Astrocyte (in vitro differentiated cells and primary cell): ENCODE measurements around the gene AVL9. TPM values are rescaled to one million over a fixed set of nuclear protein-coding genes. Genes with fewer than 3 reads are reported as not detected.
"Not testable (repeated sequence)": the region's sequence is repeated elsewhere in the genome, so short reads cannot be mapped to it uniquely, and the experiment has no call there.

Experiments
- DNase-seq: peaks from one replicate; pipeline ENCODE4 v3.0.0-alpha.2; 2010; ENCODE audit warnings: low read depth
- FAIRE-seq: peaks from 2 replicates; lab custom pipeline; 2011; peaks lifted over from hg19 to GRCh38; lab: Jason Lieb, UNC
- H2AFZ ChIP-seq: 2 replicates; pipeline ENCODE4 v1.6.0; 2012; ENCODE audit warnings: low read depth, low read length, inconsistent platforms
- H3K27ac ChIP-seq: 2 replicates; pipeline ENCODE4 v1.5.1; 2011; ENCODE audit warnings: low read depth, low read length, inconsistent platforms
- H3K27me3 ChIP-seq: 2 replicates; pipeline ENCODE4 v1.6.0; 2011; ENCODE audit warnings: low read length, inconsistent platforms; ENCODE audit not compliant: insufficient read depth
- H3K36me3 ChIP-seq: 2 replicates; pipeline ENCODE4 v1.5.1; 2011; ENCODE audit warnings: low read length, inconsistent platforms; ENCODE audit not compliant: insufficient read depth
- H3K4me1 ChIP-seq: 2 replicates; pipeline ENCODE4 v1.5.1; 2011; ENCODE audit warnings: low read length, inconsistent platforms; ENCODE audit not compliant: insufficient read depth
- H3K4me2 ChIP-seq: 2 replicates; pipeline ENCODE4 v1.6.0; 2012; ENCODE audit warnings: low read length, inconsistent platforms
- H3K4me3 ChIP-seq: 2 replicates; pipeline ENCODE4 v1.5.1; 2011; ENCODE audit warnings: low read depth, mild to moderate bottlenecking, low read length, inconsistent platforms; ENCODE audit not compliant: insufficient read depth
- H3K79me2 ChIP-seq: 2 replicates; pipeline ENCODE4 v1.6.0; 2012; ENCODE audit warnings: mild to moderate bottlenecking, low read length, inconsistent platforms; ENCODE audit not compliant: insufficient read depth
- H3K9ac ChIP-seq: 2 replicates; pipeline ENCODE4 v1.6.0; 2012; ENCODE audit warnings: mild to moderate bottlenecking, low read length, inconsistent platforms
- H3K9me3 ChIP-seq: 2 replicates; pipeline ENCODE4 v1.5.1; 2012; ENCODE audit warnings: low read depth, mild to moderate bottlenecking, low read length, inconsistent platforms; ENCODE audit not compliant: insufficient read depth
- H4K20me1 ChIP-seq: 2 replicates; pipeline ENCODE4 v1.6.0; 2012; ENCODE audit warnings: low read length, inconsistent platforms; ENCODE audit not compliant: insufficient read depth
- H3K27ac Mint-ChIP-seq: one replicate; pipeline ENCODE4 v1.8.0; 2021; ENCODE audit warnings: mild to moderate bottlenecking, mixed read lengths; ENCODE audit not compliant: unreplicated experiment
- H3K27me3 Mint-ChIP-seq: one replicate; pipeline ENCODE4 v1.8.0; 2021; ENCODE audit warnings: low read depth, mixed read lengths; ENCODE audit not compliant: unreplicated experiment
- H3K36me3 Mint-ChIP-seq: one replicate; pipeline ENCODE4 v1.8.0; 2021; ENCODE audit warnings: low read depth, mixed read lengths; ENCODE audit not compliant: unreplicated experiment
- H3K4me1 Mint-ChIP-seq: one replicate; pipeline ENCODE4 v1.8.0; 2021; ENCODE audit warnings: low read depth, mixed read lengths; ENCODE audit not compliant: unreplicated experiment
- H3K4me3 Mint-ChIP-seq: one replicate; pipeline ENCODE4 v1.8.0; 2021; ENCODE audit warnings: mild to moderate bottlenecking, moderate library complexity, mixed read lengths; ENCODE audit not compliant: unreplicated experiment
- H3K9me3 Mint-ChIP-seq: one replicate; pipeline ENCODE4 v1.8.0; 2021; ENCODE audit warnings: mild to moderate bottlenecking, mixed read lengths; ENCODE audit not compliant: unreplicated experiment
- EZH2 ChIP-seq: IDR thresholded peaks from 2 replicates; pipeline ENCODE4 v1.6.1; 2012; ENCODE audit warnings: mild to moderate bottlenecking, low read length, inconsistent platforms; ENCODE audit not compliant: insufficient read depth
- total RNA-seq: library from RNA; stranded (reverse); gene quantifications from 2 replicates; pipeline ENCODE4 v1.2.1, GENCODE V29; 2021
- TF ChIP-seq, protein P1 (sequence below): IDR thresholded peaks from 2 replicates; pipeline ENCODE4 v1.5.1; 2011; ENCODE audit warnings: low read depth, mild to moderate bottlenecking, inconsistent platforms, low read length, moderate library complexity; ENCODE audit not compliant: insufficient read depth

Gene AVL9
- total RNA-seq, 1 donor from 2014 or later: 28.2 TPM

DNA sequence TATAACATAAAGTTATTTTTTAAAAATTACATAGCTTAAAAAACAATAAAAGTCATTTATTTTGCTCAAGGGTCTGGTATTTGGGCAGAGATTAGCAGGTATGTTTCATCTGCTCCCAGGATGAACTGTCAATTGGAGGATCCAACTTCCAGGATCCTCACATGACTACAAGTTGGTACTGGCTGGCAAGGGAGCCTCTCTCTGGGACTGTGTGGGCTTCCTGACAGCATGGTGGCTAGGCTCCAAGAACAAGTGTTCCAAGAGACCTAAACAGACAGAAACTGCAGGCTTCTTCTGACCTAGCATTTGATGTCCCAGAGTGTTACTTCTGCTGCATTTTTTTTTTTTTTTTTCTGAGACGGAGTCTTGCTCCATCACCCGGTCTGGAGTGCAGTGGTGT lies 107.2 kb downstream of the AVL9 start:
- Histone ChIP-seq H4K20me1 (no peaks in the 10 kb centered on the region), H3K36me3 (no peaks in the 10 kb centered on the region), H3K4me3 (no peak overlapping the region), H3K27ac (no peak overlapping the region), H3K79me2 (no peaks in the 10 kb centered on the region), H2AFZ (no peak overlapping the region), H3K27me3 (no peaks in the 10 kb centered on the region), H3K9me3 (no peaks in the 10 kb centered on the region), H3K4me1 (no peaks in the 10 kb centered on the region), H3K9ac (no peak overlapping the region), H3K4me2 (no peak overlapping the region)
- DNase-seq (no peak), FAIRE-seq (no peak)
- Mint-ChIP-seq H3K4me1 (no peaks in the 10 kb centered on the region), H3K36me3 (peaks cover 5% of the 10 kb centered on the region), H3K27ac (no peak overlapping the region), H3K4me3 (no peak overlapping the region), H3K27me3 (no peaks in the 10 kb centered on the region), H3K9me3 (peaks cover 18% of the 10 kb centered on the region)
- TF ChIP-seq, protein P1, sequence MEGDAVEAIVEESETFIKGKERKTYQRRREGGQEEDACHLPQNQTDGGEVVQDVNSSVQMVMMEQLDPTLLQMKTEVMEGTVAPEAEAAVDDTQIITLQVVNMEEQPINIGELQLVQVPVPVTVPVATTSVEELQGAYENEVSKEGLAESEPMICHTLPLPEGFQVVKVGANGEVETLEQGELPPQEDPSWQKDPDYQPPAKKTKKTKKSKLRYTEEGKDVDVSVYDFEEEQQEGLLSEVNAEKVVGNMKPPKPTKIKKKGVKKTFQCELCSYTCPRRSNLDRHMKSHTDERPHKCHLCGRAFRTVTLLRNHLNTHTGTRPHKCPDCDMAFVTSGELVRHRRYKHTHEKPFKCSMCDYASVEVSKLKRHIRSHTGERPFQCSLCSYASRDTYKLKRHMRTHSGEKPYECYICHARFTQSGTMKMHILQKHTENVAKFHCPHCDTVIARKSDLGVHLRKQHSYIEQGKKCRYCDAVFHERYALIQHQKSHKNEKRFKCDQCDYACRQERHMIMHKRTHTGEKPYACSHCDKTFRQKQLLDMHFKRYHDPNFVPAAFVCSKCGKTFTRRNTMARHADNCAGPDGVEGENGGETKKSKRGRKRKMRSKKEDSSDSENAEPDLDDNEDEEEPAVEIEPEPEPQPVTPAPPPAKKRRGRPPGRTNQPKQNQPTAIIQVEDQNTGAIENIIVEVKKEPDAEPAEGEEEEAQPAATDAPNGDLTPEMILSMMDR: no peak
- TF ChIP-seq EZH2: no peak

- not testable (repeated sequence) for DNase-seq, H3K36me3 Mint-ChIP-seq, H3K27me3 Mint-ChIP-seq, H3K27ac ChIP-seq, H3K36me3 ChIP-seq, H3K4me3 Mint-ChIP-seq, H2AFZ ChIP-seq, H3K9ac ChIP-seq, H3K4me3 ChIP-seq, H3K4me1 ChIP-seq, H3K27me3 ChIP-seq, H3K4me1 Mint-ChIP-seq, H3K27ac Mint-ChIP-seq, H3K4me2 ChIP-seq, FAIRE-seq, H4K20me1 ChIP-seq, H3K9me3 ChIP-seq, H3K79me2 ChIP-seq
- peaks cover 14% of the 10 kb centered on the region for H3K9me3 Mint-ChIP-seq
Measured at GRCh38 chr7:32603492-32603891, 108.2 kb downstream of the AVL9 start.

GRCh38 chr7:32604047-32604446 lies 108.8 kb downstream of the AVL9 start:
- not testable (repeated sequence) for H3K9ac ChIP-seq, H3K27ac ChIP-seq, H3K4me1 ChIP-seq, DNase-seq, H3K4me3 Mint-ChIP-seq, H3K36me3 ChIP-seq, H3K4me3 ChIP-seq, H4K20me1 ChIP-seq, H3K27me3 ChIP-seq, H3K36me3 Mint-ChIP-seq, H3K27ac Mint-ChIP-seq, H2AFZ ChIP-seq, H3K79me2 ChIP-seq, H3K4me1 Mint-ChIP-seq, H3K9me3 ChIP-seq, H3K27me3 Mint-ChIP-seq, FAIRE-seq, H3K4me2 ChIP-seq
- peaks cover 14% of the 10 kb centered on the region for H3K9me3 Mint-ChIP-seq

DNA sequence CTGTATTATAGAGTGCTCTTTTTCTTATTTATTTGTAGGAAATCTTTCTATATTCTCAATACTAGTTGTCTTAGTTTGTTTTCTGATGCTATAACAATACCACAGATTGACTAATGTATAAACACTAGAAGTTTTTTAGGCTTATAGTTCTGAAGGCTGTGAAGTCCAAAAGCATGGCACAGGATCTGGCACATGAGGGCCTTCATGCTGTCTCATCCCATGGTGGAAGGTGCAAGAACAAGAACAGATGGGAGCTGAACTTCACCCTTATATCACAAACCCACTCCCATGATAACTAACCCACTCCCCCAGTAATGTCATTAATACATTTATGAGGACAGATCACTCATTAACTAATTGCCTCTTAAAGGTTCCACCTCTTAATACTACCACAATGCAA lies 109.7 kb downstream of the AVL9 start:
- no peak overlapping the region for H3K4me2 ChIP-seq
- H3K9me3 ChIP-seq: no peaks in the 10 kb centered on the region
- Mint-ChIP-seq H3K27ac (no peak overlapping the region), H3K4me3 (no peak overlapping the region), H3K36me3 (peaks cover 2% of the 10 kb centered on the region), H3K27me3 (no peaks in the 10 kb centered on the region), H3K9me3 (peaks cover 14% of the 10 kb centered on the region), H3K4me1 (no peaks in the 10 kb centered on the region)
- H3K79me2 ChIP-seq: no peaks in the 10 kb centered on the region
- H3K4me3 ChIP-seq: no peak overlapping the region
- no peaks in the 10 kb centered on the region for H4K20me1 ChIP-seq
- H3K36me3 ChIP-seq: no peaks in the 10 kb centered on the region
- no peak overlapping the region for H2AFZ ChIP-seq
- DNase-seq (no peak), FAIRE-seq (no peak)
- H3K27me3 ChIP-seq: no peaks in the 10 kb centered on the region
- TF ChIP-seq, protein P1: no peak
- no peak for TF ChIP-seq EZH2
- no peak overlapping the region for H3K27ac ChIP-seq
- H3K9ac ChIP-seq: no peak overlapping the region
- no peaks in the 10 kb centered on the region for H3K4me1 ChIP-seq
